Uterus (tissue), 4 donors: Measurements from ENCODE around the gene FANCB. TPM values are rescaled to one million over a fixed set of nuclear protein-coding genes. Genes with fewer than 3 reads are reported as not detected.

ENCODE experiments used
- DNase-seq, 2 donors: peaks; one replicate each; pipeline ENCODE4 v3.0.0-alpha.2; 2019 to 2020
- H3K27ac ChIP-seq, 2 donors: fragments of 200-600 bp; sonication (generic); 1 replicate in 1 of 2; 2 replicates in 1 of 2; pipeline ENCODE4 v1.5.1; 2016 to 2018
- H3K27me3 ChIP-seq, 2 donors: fragments of 200-600 bp; sonication (generic); one replicate each; pipeline ENCODE4 v1.5.1; 2018 to 2019; ENCODE audit warnings: control low read depth in 1 of 2
- H3K36me3 ChIP-seq, 2 donors: fragments of 200-600 bp; sonication (generic); one replicate each; pipeline ENCODE4 v1.5.1; 2019; ENCODE audit warnings: control low read depth in 1 of 2
- H3K4me1 ChIP-seq, 2 donors: fragments of 200-600 bp; sonication (generic); one replicate each; pipeline ENCODE4 v1.5.1; 2018 to 2019; ENCODE audit warnings: control low read depth in 1 of 2
- H3K4me3 ChIP-seq, 2 donors: fragments of 200-600 bp; sonication (generic); 1 replicate in 1 of 2; 2 replicates in 1 of 2; pipeline ENCODE4 v1.5.1; 2018 to 2019; ENCODE audit warnings: mild to moderate bottlenecking in 1 of 2
- H3K9me3 ChIP-seq, 2 donors: fragments of 200-600 bp; sonication (generic); one replicate each; pipeline ENCODE4 v1.5.1; 2019; ENCODE audit warnings: control low read depth in 1 of 2
- POLR2A ChIP-seq, 2 donors: fragments of 450-650 bp; IDR thresholded peaks; one replicate each; pipeline ENCODE4 v1.6.1; 2016; ENCODE audit warnings: antibody characterized with exemption in 2 of 2, mild to moderate bottlenecking in 1 of 2, moderate library complexity in 1 of 2
- intact Hi-C: fragments of 100-400 bp; cut with DNase I; formaldehyde crosslinking; loops from one replicate; pipeline ENCODE4 v1.15.1; 2023; ENCODE audit warnings: low total_unique reads
- total RNA-seq, 4 donors: library from RNA; depleted of rRNA in 3 of 4; stranded (reverse); fragments of >200 nt in 3 of 4; gene quantifications; one replicate each; pipeline versions ENCODE4 v1.1.0 to v1.2.4, GENCODE V29; 2014 to 2023
- TF ChIP-seq, protein P1 (sequence below), 4 experiments: fragments of 200-600 bp in 2 of 4; fragments of 450-650 bp in 2 of 4; sonication (generic) in 2 of 4; IDR thresholded peaks; one replicate each; pipeline ENCODE4 v1.5.1; 2016 to 2019; ENCODE audit warnings: antibody characterized with exemption in 4 of 4, mild to moderate bottlenecking in 2 of 4, moderate library complexity in 1 of 4
- donor health status: DM: yes; HTN: yes; CAD: no.

Gene FANCB
- total RNA-seq, 4 donors from 2014 or later: 0.51 to 15.1 (median 3.2) TPM

DNA sequence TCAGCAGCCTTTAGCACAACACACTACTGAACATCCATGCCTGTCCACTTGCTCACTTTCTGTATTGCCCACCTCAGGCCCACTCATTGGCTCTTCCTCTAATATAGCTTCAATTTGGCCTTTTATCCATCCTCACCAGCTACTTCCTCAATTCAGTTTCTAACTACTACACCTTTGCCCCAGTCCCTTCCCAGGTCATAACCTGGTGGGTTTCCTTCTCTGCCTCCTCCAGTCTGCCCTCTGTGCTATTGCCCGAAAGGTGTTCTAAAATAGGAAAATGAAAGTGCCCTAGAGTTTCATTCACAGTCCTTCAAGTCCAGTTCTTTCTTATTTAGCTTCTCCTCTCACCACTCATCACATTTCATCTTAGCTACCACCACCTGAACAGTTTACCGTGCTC, 23.4 kb upstream of the FANCB start:
- intact Hi-C loops: no loop called here
- TF ChIP-seq, protein P1, sequence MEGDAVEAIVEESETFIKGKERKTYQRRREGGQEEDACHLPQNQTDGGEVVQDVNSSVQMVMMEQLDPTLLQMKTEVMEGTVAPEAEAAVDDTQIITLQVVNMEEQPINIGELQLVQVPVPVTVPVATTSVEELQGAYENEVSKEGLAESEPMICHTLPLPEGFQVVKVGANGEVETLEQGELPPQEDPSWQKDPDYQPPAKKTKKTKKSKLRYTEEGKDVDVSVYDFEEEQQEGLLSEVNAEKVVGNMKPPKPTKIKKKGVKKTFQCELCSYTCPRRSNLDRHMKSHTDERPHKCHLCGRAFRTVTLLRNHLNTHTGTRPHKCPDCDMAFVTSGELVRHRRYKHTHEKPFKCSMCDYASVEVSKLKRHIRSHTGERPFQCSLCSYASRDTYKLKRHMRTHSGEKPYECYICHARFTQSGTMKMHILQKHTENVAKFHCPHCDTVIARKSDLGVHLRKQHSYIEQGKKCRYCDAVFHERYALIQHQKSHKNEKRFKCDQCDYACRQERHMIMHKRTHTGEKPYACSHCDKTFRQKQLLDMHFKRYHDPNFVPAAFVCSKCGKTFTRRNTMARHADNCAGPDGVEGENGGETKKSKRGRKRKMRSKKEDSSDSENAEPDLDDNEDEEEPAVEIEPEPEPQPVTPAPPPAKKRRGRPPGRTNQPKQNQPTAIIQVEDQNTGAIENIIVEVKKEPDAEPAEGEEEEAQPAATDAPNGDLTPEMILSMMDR (IDR thresholded peaks at IDR 0.05): no peak
- no peak for TF ChIP-seq POLR2A (IDR thresholded peaks at IDR 0.05)
- H3K27me3 ChIP-seq: no peaks in the 10 kb centered on the region
- H3K27ac ChIP-seq: no peak overlapping the region
- no peak overlapping the region for H3K4me3 ChIP-seq
- no peaks in the 10 kb centered on the region for H3K9me3 ChIP-seq
- DNase-seq: no peak
- no peaks in the 10 kb centered on the region for H3K4me1 ChIP-seq
- no peaks in the 10 kb centered on the region for H3K36me3 ChIP-seq

DNA sequence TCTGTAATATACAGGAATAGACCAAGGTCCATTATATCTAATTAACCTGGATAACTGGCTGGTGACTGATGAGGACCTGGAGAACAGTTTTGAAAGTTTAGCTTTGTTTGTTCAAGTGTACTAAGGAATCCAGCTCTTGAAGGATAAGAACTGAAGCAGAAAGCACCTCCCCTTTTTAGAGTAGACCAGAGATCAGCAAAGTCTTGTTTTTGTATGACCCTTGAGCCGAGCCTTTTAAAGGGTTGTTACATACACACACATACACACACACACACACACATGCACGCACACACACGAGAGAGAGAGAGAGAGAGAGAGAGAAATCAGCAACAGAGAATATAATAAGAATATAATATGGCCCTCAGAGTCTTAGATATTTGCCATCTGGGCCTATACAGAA, 13.4 kb upstream of the FANCB start:
- intact Hi-C loops: no loop called here

DNA sequence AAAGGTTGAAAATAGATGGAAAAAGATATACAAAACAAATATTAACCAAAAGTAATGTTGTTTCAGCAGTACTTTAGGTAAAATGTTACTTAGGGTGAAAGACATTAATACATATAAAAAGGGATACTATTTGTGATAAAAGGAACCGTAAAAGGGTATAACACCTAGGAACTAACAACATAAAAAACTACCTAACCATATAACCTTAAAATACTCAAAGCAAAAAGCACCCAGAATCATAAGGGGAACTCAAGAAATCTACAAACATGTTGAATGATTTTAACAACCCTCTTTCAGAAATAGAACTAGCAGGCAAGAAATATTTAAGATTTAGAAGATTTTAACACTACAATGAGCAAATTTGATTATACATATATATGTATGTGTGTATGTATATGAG, 11.8 kb upstream of the FANCB start:
- Histone ChIP-seq H3K4me3 (no peak overlapping the region), H3K27ac (no peak overlapping the region), H3K27me3 (no peaks in the 10 kb centered on the region), H3K36me3 (peaks cover 0 to 2% of the 10 kb centered on the region in 2 donors), H3K9me3 (no peaks in the 10 kb centered on the region), H3K4me1 (no peaks in the 10 kb centered on the region)
- DNase-seq: no peak
- TF ChIP-seq, protein P1 (IDR thresholded peaks at IDR 0.05): no peak
- no peak for TF ChIP-seq POLR2A (IDR thresholded peaks at IDR 0.05)
- intact Hi-C loops: no loop called here

More for the DNA sequence above, 13.4 kb upstream of the FANCB start:
- no peak overlapping the region for H3K27ac ChIP-seq
- H3K27me3 ChIP-seq: no peaks in the 10 kb centered on the region
- no peak overlapping the region for H3K4me3 ChIP-seq
- H3K9me3 ChIP-seq: no peaks in the 10 kb centered on the region
- TF ChIP-seq POLR2A (IDR thresholded peaks at IDR 0.05): no peak
- TF ChIP-seq, protein P1 (IDR thresholded peaks at IDR 0.05): no peak
- no peaks in the 10 kb centered on the region for H3K36me3 ChIP-seq
- H3K4me1 ChIP-seq: no peaks in the 10 kb centered on the region
- DNase-seq: no peak

DNA sequence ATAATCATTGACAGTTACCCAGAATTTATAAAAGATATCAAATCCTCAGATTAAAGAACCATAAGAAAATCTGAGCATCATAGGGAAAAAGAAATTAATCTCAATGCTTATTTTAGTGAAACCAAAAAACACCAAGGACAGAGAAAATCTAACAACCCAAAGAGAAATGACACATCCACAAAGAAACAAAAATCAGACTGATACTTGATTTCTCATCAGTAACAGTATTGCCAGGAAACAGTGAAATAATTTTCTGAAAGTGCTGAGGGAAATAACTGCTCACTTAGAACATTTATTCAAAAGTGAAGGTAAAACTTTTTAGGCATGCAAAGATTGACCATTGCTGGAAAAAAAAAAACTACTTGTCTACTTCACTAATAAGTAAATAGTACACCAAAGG, 11.0 kb upstream of the FANCB start:
- Histone ChIP-seq H3K27me3 (no peaks in the 10 kb centered on the region), H3K27ac (no peak overlapping the region), H3K4me3 (no peak overlapping the region), H3K36me3 (peaks cover 0 to 2% of the 10 kb centered on the region in 2 donors), H3K4me1 (no peaks in the 10 kb centered on the region), H3K9me3 (no peaks in the 10 kb centered on the region)
- DNase-seq: no peak
- intact Hi-C loops: no loop called here
- no peak for TF ChIP-seq POLR2A (IDR thresholded peaks at IDR 0.05)
- TF ChIP-seq, protein P1 (IDR thresholded peaks at IDR 0.05): no peak

DNA sequence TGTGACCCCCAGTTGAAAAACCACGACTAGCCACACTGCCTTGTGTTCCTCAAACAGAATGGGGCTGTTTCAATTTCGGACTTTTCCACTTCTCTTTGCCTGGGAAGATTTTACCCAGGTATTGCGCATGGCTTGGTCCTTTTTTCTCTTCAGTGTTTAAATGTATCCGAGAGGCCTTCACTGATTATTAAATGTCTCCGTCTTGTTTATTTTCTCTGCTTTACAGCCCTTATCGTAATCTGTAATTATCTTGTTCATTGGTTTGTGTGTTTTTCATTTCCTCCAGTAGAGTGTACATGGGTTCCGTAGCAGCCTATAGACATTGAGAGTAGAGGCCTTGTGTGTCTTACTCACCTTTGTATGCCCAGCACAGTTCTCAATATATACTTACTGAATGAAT, 2.8 kb upstream of the FANCB start:
- no peak for DNase-seq
- Histone ChIP-seq H3K4me1 (no peaks in the 10 kb centered on the region), H3K27ac (no peak overlapping the region), H3K9me3 (no peaks in the 10 kb centered on the region), H3K27me3 (no peaks in the 10 kb centered on the region), H3K4me3 (no peak overlapping the region), H3K36me3 (peaks cover 0 to 2% of the 10 kb centered on the region in 2 donors)
- TF ChIP-seq, protein P1 (IDR thresholded peaks at IDR 0.05): no peak
- TF ChIP-seq POLR2A (IDR thresholded peaks at IDR 0.05): no peak
- intact Hi-C loops: no loop called here
